HEK293 (cell line): ENCODE data around the gene EBF3.

Source experiments
- ZBTB1 ChIP-seq: fragments of 450-650 bp; formaldehyde crosslinking; IDR thresholded peaks from 2 replicates; pipeline ENCODE4 v1.5.1; 2016; ENCODE audit warnings: missing biosample characterization, missing genetic modification characterization
- ZNF19 ChIP-seq: fragments of 450-650 bp; formaldehyde crosslinking; IDR thresholded peaks from 2 replicates; pipeline ENCODE4; 2016; ENCODE audit warnings: missing biosample characterization, missing genetic modification characterization, low read depth
- ZNF239 ChIP-seq: fragments of 450-650 bp; formaldehyde crosslinking; IDR thresholded peaks from 2 replicates; pipeline ENCODE4 v1.5.1; 2016; ENCODE audit warnings: missing biosample characterization, missing genetic modification characterization
- ZNF274 ChIP-seq, 2 experiments: fragments of 200-500 bp in 1 of 2; fragments of 450-650 bp in 1 of 2; sonication (Bioruptor generic) in 1 of 2; formaldehyde crosslinking in 1 of 2; IDR thresholded peaks; 2 replicates each; pipeline versions ENCODE4 v1.5.1 to v1.6.1; 2014 to 2016; ENCODE audit warnings: borderline replicate concordance in 1 of 2, inconsistent platforms in 1 of 2, low read length in 1 of 2, missing biosample characterization in 1 of 2, missing genetic modification characterization in 1 of 2
- ZNF555 ChIP-seq: fragments of 450-650 bp; formaldehyde crosslinking; conservative IDR thresholded peaks from 2 replicates; pipeline ENCODE4 v1.5.1; 2017; ENCODE audit warnings: missing biosample characterization, mild to moderate bottlenecking, missing genetic modification characterization, inconsistent platforms
- ZNF670 ChIP-seq: fragments of 450-650 bp; formaldehyde crosslinking; IDR thresholded peaks from 2 replicates; pipeline ENCODE4 v1.5.1; 2016; ENCODE audit warnings: missing biosample characterization, missing genetic modification characterization, low read depth
- TF ChIP-seq, protein P1 (sequence below): fragments of 450-650 bp; formaldehyde crosslinking; IDR thresholded peaks from 2 replicates; pipeline ENCODE4 v1.5.1; 2016; ENCODE audit warnings: missing biosample characterization, missing genetic modification characterization
- TF ChIP-seq, protein P2 (sequence below): fragments of 450-650 bp; formaldehyde crosslinking; IDR thresholded peaks from 2 replicates; pipeline ENCODE4 v1.5.1; 2016; ENCODE audit warnings: missing biosample characterization, missing genetic modification characterization

DNA sequence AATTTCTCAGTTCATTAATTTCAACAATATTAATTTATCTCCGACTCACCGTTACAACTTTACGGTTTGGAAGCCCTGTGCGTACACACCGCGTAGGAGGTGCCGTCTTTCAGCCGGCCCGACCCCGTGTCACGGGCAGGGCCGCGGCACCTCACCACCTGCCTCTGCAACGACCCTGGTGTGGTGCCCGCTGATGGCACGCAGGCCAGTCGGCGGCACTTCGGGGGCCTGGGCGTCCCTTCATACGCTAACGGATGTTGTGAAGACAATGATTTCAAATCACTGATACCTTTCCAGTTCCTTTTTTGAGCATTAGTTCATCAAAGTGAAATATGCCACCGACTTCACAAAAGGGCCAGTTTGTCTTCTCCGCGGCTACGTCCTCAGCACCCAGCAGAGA lies 125.3 kb downstream of the EBF3 start:
- TF ChIP-seq ZNF274 (IDR thresholded peaks at IDR 0.05; ENCODE audit: low read length) (no peak), ZNF274 (tag by site-specific recombination; IDR thresholded peaks at IDR 0.05; ENCODE audit: borderline replicate concordance) (no peak), ZNF239 (no peak), ZBTB1 (no peak), ZNF19 (tag by site-specific recombination) (no peak), ZNF555 (no peak), ZNF670 (no peak)
- TF ChIP-seq, protein P1, sequence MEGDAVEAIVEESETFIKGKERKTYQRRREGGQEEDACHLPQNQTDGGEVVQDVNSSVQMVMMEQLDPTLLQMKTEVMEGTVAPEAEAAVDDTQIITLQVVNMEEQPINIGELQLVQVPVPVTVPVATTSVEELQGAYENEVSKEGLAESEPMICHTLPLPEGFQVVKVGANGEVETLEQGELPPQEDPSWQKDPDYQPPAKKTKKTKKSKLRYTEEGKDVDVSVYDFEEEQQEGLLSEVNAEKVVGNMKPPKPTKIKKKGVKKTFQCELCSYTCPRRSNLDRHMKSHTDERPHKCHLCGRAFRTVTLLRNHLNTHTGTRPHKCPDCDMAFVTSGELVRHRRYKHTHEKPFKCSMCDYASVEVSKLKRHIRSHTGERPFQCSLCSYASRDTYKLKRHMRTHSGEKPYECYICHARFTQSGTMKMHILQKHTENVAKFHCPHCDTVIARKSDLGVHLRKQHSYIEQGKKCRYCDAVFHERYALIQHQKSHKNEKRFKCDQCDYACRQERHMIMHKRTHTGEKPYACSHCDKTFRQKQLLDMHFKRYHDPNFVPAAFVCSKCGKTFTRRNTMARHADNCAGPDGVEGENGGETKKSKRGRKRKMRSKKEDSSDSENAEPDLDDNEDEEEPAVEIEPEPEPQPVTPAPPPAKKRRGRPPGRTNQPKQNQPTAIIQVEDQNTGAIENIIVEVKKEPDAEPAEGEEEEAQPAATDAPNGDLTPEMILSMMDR = no peak
- TF ChIP-seq, protein P2, sequence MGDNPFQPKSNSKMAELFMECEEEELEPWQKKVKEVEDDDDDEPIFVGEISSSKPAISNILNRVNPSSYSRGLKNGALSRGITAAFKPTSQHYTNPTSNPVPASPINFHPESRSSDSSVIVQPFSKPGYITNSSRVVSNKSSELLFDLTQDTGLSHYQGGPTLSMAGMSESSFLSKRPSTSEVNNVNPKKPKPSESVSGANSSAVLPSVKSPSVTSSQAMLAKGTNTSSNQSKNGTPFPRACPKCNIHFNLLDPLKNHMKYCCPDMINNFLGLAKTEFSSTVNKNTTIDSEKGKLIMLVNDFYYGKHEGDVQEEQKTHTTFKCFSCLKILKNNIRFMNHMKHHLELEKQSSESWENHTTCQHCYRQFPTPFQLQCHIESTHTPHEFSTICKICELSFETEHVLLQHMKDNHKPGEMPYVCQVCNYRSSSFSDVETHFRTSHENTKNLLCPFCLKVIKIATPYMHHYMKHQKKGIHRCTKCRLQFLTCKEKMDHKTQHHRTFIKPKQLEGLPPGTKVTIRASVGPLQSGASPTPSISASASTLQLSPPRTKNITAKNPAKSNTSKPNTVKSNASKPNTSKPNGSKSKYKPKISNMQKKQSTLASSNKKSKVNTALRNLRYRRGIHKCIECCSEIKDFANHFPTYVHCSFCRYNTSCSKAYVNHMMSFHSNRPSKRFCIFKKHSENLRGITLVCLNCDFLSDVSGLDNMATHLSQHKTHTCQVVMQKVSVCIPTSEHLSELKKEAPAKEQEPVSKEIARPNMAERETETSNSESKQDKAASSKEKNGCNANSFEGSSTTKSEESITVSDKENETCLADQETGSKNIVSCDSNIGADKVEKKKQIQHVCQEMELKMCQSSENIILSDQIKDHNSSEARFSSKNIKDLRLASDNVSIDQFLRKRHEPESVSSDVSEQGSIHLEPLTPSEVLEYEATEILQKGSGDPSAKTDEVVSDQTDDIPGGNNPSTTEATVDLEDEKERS (tag by site-specific recombination) = no peak
